Peyer's patch (tissue), 4 donors: ENCODE measurements around the gene BEND4.

Experiments
- CTCF ChIP-seq, 6 experiments: fragments of 450-650 bp in 4 of 6; fragments of 200-600 bp in 2 of 6; sonication (generic) in 1 of 6; IDR thresholded peaks; one replicate each; pipeline ENCODE4 v1.5.1; 2017 to 2019; ENCODE audit warnings: antibody characterized with exemption in 6 of 6, mild to moderate bottlenecking in 3 of 6, moderate library complexity in 1 of 6
- POLR2A ChIP-seq, 2 donors: fragments of 450-650 bp; IDR thresholded peaks; one replicate each; pipeline ENCODE4 v1.5.1; 2017; ENCODE audit warnings: antibody characterized with exemption in 2 of 2, mild to moderate bottlenecking in 2 of 2, moderate library complexity in 2 of 2

GRCh38 chr4:42070463-42070862 lies 82.0 kb downstream of the BEND4 start:
- TF ChIP-seq CTCF (IDR thresholded peaks at IDR 0.05) (no peak), POLR2A (IDR thresholded peaks at IDR 0.05) (no peak)
